ENCODE measurements around the gene CEP83. TPM values are rescaled to one million over a fixed set of nuclear protein-coding genes. Genes with fewer than 3 reads are reported as not detected.
"Not testable (repeated sequence)": the region's sequence is repeated elsewhere in the genome, so short reads cannot be mapped to it uniquely, and the experiment has no call there.

The CEP83 gene
- polyA plus RNA-seq, 2 donors: 4.7 to 8.3 TPM

GRCh38 chr12:94390130-94390485 is 69.6 kb downstream of the CEP83 start:
- 81 to 92% methylated on average over 4 of the region's 4 CpGs for WGBS, 2 donors
- H3K4me1 ChIP-seq (ENCODE audit: control insufficient read depth in 2 of 2, insufficient read depth in 2 of 2, low read length in 1 of 2): no peaks in the 10 kb centered on the region
- H3K36me3 ChIP-seq (ENCODE audit: control insufficient read depth in 2 of 2, insufficient read depth in 2 of 2, low read length in 1 of 2): peaks cover 0 to 3% of the 10 kb centered on the region in 2 donors
- peaks cover 0 to 2% of the 10 kb centered on the region in 2 donors for H3K9me3 ChIP-seq (ENCODE audit: control insufficient read depth in 2 of 2, insufficient read depth in 1 of 2, low read depth in 1 of 2, low read length in 1 of 2)
- H3K27me3 ChIP-seq (ENCODE audit: control insufficient read depth in 1 of 2, insufficient read depth in 2 of 2, low read length in 2 of 2): no peaks in the 10 kb centered on the region
- no peak overlapping the region for H3K27ac ChIP-seq (ENCODE audit: low read depth in 2 of 2, low read length in 1 of 2)
- no peak overlapping the region for H3K4me3 ChIP-seq (ENCODE audit: low read depth in 1 of 2, low read length in 2 of 2)

- H3K4me1 ChIP-seq (ENCODE audit: control insufficient read depth in 2 of 2, insufficient read depth in 2 of 2, low read length in 1 of 2); H3K27ac ChIP-seq (ENCODE audit: low read depth in 2 of 2, low read length in 1 of 2); H3K4me3 ChIP-seq (ENCODE audit: low read depth in 1 of 2, low read length in 2 of 2); H3K27me3 ChIP-seq (ENCODE audit: control insufficient read depth in 1 of 2, insufficient read depth in 2 of 2, low read length in 2 of 2); H3K36me3 ChIP-seq (ENCODE audit: control insufficient read depth in 2 of 2, insufficient read depth in 2 of 2, low read length in 1 of 2); H3K9me3 ChIP-seq (ENCODE audit: control insufficient read depth in 2 of 2, insufficient read depth in 1 of 2, low read depth in 1 of 2, low read length in 1 of 2): not testable (repeated sequence)
- 86% methylated on average over 16 of the region's 16 CpGs for WGBS, 2 donors
Observed at GRCh38 chr12:94389482-94390129, 70.1 kb downstream of the CEP83 start.

GRCh38 chr12:94386422-94386821 is 73.2 kb downstream of the CEP83 start:
- Histone ChIP-seq H3K36me3 (ENCODE audit: control insufficient read depth in 2 of 2, insufficient read depth in 2 of 2, low read length in 1 of 2) (peaks cover 0 to 4% of the 10 kb centered on the region in 2 donors), H3K27me3 (ENCODE audit: control insufficient read depth in 1 of 2, insufficient read depth in 2 of 2, low read length in 2 of 2) (no peaks in the 10 kb centered on the region), H3K27ac (ENCODE audit: low read depth in 2 of 2, low read length in 1 of 2) (no peak overlapping the region), H3K9me3 (ENCODE audit: control insufficient read depth in 2 of 2, insufficient read depth in 1 of 2, low read depth in 1 of 2, low read length in 1 of 2) (peaks cover 0 to 2% of the 10 kb centered on the region in 2 donors), H3K4me3 (ENCODE audit: low read depth in 1 of 2, low read length in 2 of 2) (no peak overlapping the region), H3K4me1 (ENCODE audit: control insufficient read depth in 2 of 2, insufficient read depth in 2 of 2, low read length in 1 of 2) (no peaks in the 10 kb centered on the region)
- 84 to 89% methylated on average over 1 of the region's 1 CpG for WGBS, 2 donors

- H3K9me3 ChIP-seq (ENCODE audit: control insufficient read depth in 2 of 2, insufficient read depth in 1 of 2, low read depth in 1 of 2, low read length in 1 of 2): no peaks in the 10 kb centered on the region
- H3K27me3 ChIP-seq (ENCODE audit: control insufficient read depth in 1 of 2, insufficient read depth in 2 of 2, low read length in 2 of 2): no peaks in the 10 kb centered on the region
- H3K27ac ChIP-seq (ENCODE audit: low read depth in 2 of 2, low read length in 1 of 2): no peak overlapping the region
- H3K4me3 ChIP-seq (ENCODE audit: low read depth in 1 of 2, low read length in 2 of 2): no peak overlapping the region
- peaks cover 0 to 4% of the 10 kb centered on the region in 2 donors for H3K36me3 ChIP-seq (ENCODE audit: control insufficient read depth in 2 of 2, insufficient read depth in 2 of 2, low read length in 1 of 2)
- H3K4me1 ChIP-seq (ENCODE audit: control insufficient read depth in 2 of 2, insufficient read depth in 2 of 2, low read length in 1 of 2): no peaks in the 10 kb centered on the region
Observed at GRCh38 chr12:94384030-94384429, 75.6 kb downstream of the CEP83 start.

GRCh38 chr12:94380507-94380906 is 79.2 kb downstream of the CEP83 start:
- WGBS, 2 donors: 65 to 77% methylated on average over 2 of the region's 2 CpGs
- Histone ChIP-seq H3K27me3 (ENCODE audit: control insufficient read depth in 1 of 2, insufficient read depth in 2 of 2, low read length in 2 of 2) (no peaks in the 10 kb centered on the region), H3K27ac (ENCODE audit: low read depth in 2 of 2, low read length in 1 of 2) (no peak overlapping the region), H3K36me3 (ENCODE audit: control insufficient read depth in 2 of 2, insufficient read depth in 2 of 2, low read length in 1 of 2) (peaks cover 0 to 4% of the 10 kb centered on the region in 2 donors), H3K4me1 (ENCODE audit: control insufficient read depth in 2 of 2, insufficient read depth in 2 of 2, low read length in 1 of 2) (no peaks in the 10 kb centered on the region), H3K9me3 (ENCODE audit: control insufficient read depth in 2 of 2, insufficient read depth in 1 of 2, low read depth in 1 of 2, low read length in 1 of 2) (no peaks in the 10 kb centered on the region), H3K4me3 (ENCODE audit: low read depth in 1 of 2, low read length in 2 of 2) (no peak overlapping the region)

GRCh38 chr12:94379479-94380113 is 80.1 kb downstream of the CEP83 start:
- Histone ChIP-seq H3K4me3 (ENCODE audit: low read depth in 1 of 2, low read length in 2 of 2) (no peak overlapping the region), H3K36me3 (ENCODE audit: control insufficient read depth in 2 of 2, insufficient read depth in 2 of 2, low read length in 1 of 2) (no peaks in the 10 kb centered on the region), H3K27ac (ENCODE audit: low read depth in 2 of 2, low read length in 1 of 2) (no peak overlapping the region), H3K9me3 (ENCODE audit: control insufficient read depth in 2 of 2, insufficient read depth in 1 of 2, low read depth in 1 of 2, low read length in 1 of 2) (no peaks in the 10 kb centered on the region), H3K4me1 (ENCODE audit: control insufficient read depth in 2 of 2, insufficient read depth in 2 of 2, low read length in 1 of 2) (no peaks in the 10 kb centered on the region), H3K27me3 (ENCODE audit: control insufficient read depth in 1 of 2, insufficient read depth in 2 of 2, low read length in 2 of 2) (no peaks in the 10 kb centered on the region)
- WGBS, 2 donors: 83 to 89% methylated on average over 3 of the region's 3 CpGs

- H3K27me3 ChIP-seq (ENCODE audit: control insufficient read depth in 1 of 2, insufficient read depth in 2 of 2, low read length in 2 of 2): no peaks in the 10 kb centered on the region
- H3K36me3 ChIP-seq (ENCODE audit: control insufficient read depth in 2 of 2, insufficient read depth in 2 of 2, low read length in 1 of 2): no peaks in the 10 kb centered on the region
- no peaks in the 10 kb centered on the region for H3K9me3 ChIP-seq (ENCODE audit: control insufficient read depth in 2 of 2, insufficient read depth in 1 of 2, low read depth in 1 of 2, low read length in 1 of 2)
- WGBS, 2 donors: 88 to 97% methylated on average over 2 of the region's 2 CpGs
- H3K4me1 ChIP-seq (ENCODE audit: control insufficient read depth in 2 of 2, insufficient read depth in 2 of 2, low read length in 1 of 2): no peaks in the 10 kb centered on the region
- H3K4me3 ChIP-seq (ENCODE audit: low read depth in 1 of 2, low read length in 2 of 2): no peak overlapping the region
- no peak overlapping the region for H3K27ac ChIP-seq (ENCODE audit: low read depth in 2 of 2, low read length in 1 of 2)
Observed at GRCh38 chr12:94377599-94377998, 82.1 kb downstream of the CEP83 start.

- Histone ChIP-seq H3K4me1 (ENCODE audit: control insufficient read depth in 2 of 2, insufficient read depth in 2 of 2, low read length in 1 of 2) (no peaks in the 10 kb centered on the region), H3K4me3 (ENCODE audit: low read depth in 1 of 2, low read length in 2 of 2) (no peak overlapping the region), H3K27ac (ENCODE audit: low read depth in 2 of 2, low read length in 1 of 2) (no peak overlapping the region), H3K36me3 (ENCODE audit: control insufficient read depth in 2 of 2, insufficient read depth in 2 of 2, low read length in 1 of 2) (no peaks in the 10 kb centered on the region), H3K9me3 (ENCODE audit: control insufficient read depth in 2 of 2, insufficient read depth in 1 of 2, low read depth in 1 of 2, low read length in 1 of 2) (no peaks in the 10 kb centered on the region), H3K27me3 (ENCODE audit: control insufficient read depth in 1 of 2, insufficient read depth in 2 of 2, low read length in 2 of 2) (no peaks in the 10 kb centered on the region)
- WGBS, 2 donors: 96 to 97% methylated on average over 2 of the region's 2 CpGs
Observed at GRCh38 chr12:94374124-94374523, 85.5 kb downstream of the CEP83 start.

GRCh38 chr12:94372461-94372860 is 87.2 kb downstream of the CEP83 start:
- Histone ChIP-seq H3K9me3 (ENCODE audit: control insufficient read depth in 2 of 2, insufficient read depth in 1 of 2, low read depth in 1 of 2, low read length in 1 of 2) (no peaks in the 10 kb centered on the region), H3K4me3 (ENCODE audit: low read depth in 1 of 2, low read length in 2 of 2) (no peak overlapping the region), H3K36me3 (ENCODE audit: control insufficient read depth in 2 of 2, insufficient read depth in 2 of 2, low read length in 1 of 2) (no peaks in the 10 kb centered on the region), H3K27ac (ENCODE audit: low read depth in 2 of 2, low read length in 1 of 2) (no peak overlapping the region), H3K4me1 (ENCODE audit: control insufficient read depth in 2 of 2, insufficient read depth in 2 of 2, low read length in 1 of 2) (no peaks in the 10 kb centered on the region), H3K27me3 (ENCODE audit: control insufficient read depth in 1 of 2, insufficient read depth in 2 of 2, low read length in 2 of 2) (no peaks in the 10 kb centered on the region)
- WGBS, 2 donors: 85 to 90% methylated on average over 2 of the region's 2 CpGs

GRCh38 chr12:94362653-94363052 is 97.0 kb downstream of the CEP83 start:
- no peaks in the 10 kb centered on the region for H3K27me3 ChIP-seq (ENCODE audit: control insufficient read depth in 1 of 2, insufficient read depth in 2 of 2, low read length in 2 of 2)
- WGBS, 2 donors: 94 to 98% methylated on average over 2 of the region's 2 CpGs
- peaks cover 0 to 3% of the 10 kb centered on the region in 2 donors for H3K9me3 ChIP-seq (ENCODE audit: control insufficient read depth in 2 of 2, insufficient read depth in 1 of 2, low read depth in 1 of 2, low read length in 1 of 2)

More at GRCh38 chr12:94362653-94363052, 97.0 kb downstream of the CEP83 start:
- Histone ChIP-seq H3K36me3 (ENCODE audit: control insufficient read depth in 2 of 2, insufficient read depth in 2 of 2, low read length in 1 of 2) (no peaks in the 10 kb centered on the region), H3K4me1 (ENCODE audit: control insufficient read depth in 2 of 2, insufficient read depth in 2 of 2, low read length in 1 of 2) (no peaks in the 10 kb centered on the region), H3K4me3 (ENCODE audit: low read depth in 1 of 2, low read length in 2 of 2) (no peak overlapping the region), H3K27ac (ENCODE audit: low read depth in 2 of 2, low read length in 1 of 2) (no peak overlapping the region)

Measured in esophagus (tissue), 2 donors.